Fibroblast of pulmonary artery (primary cell): ENCODE data around the gene CTSW.

Source experiments
- DNase-seq: peaks from one replicate; pipeline ENCODE4 v3.0.0-alpha.2; 2010; ENCODE audit warnings: low read depth
- H3K4me3 ChIP-seq: replicated peaks from 2 replicates; pipeline ENCODE4 v1.5.1; 2011; ENCODE audit warnings: low read depth, mild to moderate bottlenecking, control low read depth, low read length, moderate library complexity
- TF ChIP-seq, protein P1 (sequence below): IDR thresholded peaks from 2 replicates; pipeline ENCODE4 v1.5.1; 2011; ENCODE audit warnings: mild to moderate bottlenecking, control low read depth, low read length, inconsistent platforms; ENCODE audit errors: missing control alignments

CTSW gene

DNA sequence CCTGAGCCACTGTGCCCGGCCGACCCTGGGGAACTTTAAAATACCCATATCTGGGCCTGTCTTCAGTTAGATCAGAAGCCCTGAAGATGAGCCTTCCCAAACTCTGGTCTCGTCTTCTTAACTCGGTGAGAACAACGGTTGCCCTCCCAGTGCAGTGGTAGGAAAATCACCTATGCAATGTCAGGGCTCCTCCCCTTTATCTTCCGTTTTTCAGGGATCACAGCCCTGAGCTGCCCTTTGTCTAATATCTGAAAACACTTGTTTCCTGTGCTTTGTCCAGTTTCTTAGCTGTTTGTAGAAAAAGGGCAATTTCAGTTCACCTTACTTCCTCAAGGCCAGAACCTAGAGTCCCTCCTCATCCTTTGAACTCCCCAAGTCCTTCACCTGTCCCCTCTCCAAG lies 49.0 kb downstream of the CTSW start:
- TF ChIP-seq, protein P1, sequence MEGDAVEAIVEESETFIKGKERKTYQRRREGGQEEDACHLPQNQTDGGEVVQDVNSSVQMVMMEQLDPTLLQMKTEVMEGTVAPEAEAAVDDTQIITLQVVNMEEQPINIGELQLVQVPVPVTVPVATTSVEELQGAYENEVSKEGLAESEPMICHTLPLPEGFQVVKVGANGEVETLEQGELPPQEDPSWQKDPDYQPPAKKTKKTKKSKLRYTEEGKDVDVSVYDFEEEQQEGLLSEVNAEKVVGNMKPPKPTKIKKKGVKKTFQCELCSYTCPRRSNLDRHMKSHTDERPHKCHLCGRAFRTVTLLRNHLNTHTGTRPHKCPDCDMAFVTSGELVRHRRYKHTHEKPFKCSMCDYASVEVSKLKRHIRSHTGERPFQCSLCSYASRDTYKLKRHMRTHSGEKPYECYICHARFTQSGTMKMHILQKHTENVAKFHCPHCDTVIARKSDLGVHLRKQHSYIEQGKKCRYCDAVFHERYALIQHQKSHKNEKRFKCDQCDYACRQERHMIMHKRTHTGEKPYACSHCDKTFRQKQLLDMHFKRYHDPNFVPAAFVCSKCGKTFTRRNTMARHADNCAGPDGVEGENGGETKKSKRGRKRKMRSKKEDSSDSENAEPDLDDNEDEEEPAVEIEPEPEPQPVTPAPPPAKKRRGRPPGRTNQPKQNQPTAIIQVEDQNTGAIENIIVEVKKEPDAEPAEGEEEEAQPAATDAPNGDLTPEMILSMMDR: no peak
- DNase-seq: no peak
- no peak overlapping the region for H3K4me3 ChIP-seq

DNA sequence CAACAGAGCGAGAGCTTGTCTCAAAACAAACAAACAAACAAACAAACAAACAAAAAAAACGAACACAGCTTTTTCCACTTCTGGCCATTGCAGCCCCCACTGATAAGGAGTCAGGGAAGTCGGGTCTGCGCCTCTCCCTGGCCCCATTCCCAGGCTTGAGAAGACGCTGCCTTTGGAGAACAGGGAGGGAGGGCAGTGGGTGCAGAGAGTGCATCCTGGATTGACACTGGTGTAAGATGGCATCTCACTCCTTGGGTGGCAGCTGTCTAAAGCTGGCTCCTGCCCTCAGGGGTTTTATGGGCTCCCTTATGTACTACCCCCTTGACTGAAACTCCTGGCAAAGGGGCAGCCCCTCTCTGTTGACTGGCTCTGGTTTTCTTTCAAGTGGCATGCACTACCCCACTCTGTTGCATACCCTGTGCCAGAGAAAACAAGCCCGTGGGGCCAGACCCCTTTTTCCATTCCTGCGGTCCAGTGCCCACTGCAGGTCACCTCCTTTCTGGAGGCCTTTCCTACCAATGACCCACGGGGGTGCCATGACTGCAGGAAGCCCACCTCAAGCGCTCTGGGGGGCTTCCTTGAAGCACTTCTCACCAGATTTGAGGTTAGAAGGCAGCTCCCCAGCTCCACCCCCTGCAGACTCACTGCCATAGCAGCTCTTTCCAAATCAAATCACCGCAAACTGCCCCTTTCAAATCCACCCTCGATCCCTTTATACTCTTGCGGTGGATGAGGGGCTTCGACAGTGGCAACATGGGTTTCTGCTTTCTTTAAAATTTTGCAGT lies 52.3 kb downstream of the CTSW start:
- no peak overlapping the region for H3K4me3 ChIP-seq
- TF ChIP-seq, protein P1: peak; percentile 3
- no peak for DNase-seq

DNA sequence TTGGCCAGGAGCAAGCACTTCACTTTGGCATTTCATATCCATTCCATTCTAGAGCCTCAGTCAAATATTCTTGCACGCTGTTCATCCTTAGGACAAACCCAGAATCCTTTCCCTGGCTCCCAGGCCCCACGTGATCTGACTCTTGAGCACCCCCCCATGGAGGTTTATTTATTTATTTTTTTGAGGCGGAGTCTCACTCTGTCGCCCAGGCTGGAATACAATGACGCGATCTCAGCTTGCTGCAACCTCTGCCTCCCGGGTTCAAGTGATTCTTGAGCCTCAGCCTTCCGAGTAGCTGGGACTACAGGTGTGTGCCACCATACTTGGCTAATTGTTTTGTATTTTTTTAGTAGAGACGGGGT lies 52.9 kb downstream of the CTSW start:
- no peak overlapping the region for H3K4me3 ChIP-seq
- DNase-seq: peak; percentile 22
- TF ChIP-seq, protein P1: no peak
